Common myeloid progenitor, CD34-positive (primary cell): Measurements from ENCODE around the gene XRCC4.
A peak's percentile ranks its signal among the peaks of the same experiment; 100 is the strongest.
"Not testable (repeated sequence)": the region's sequence is repeated elsewhere in the genome, so short reads cannot be mapped to it uniquely, and the experiment has no call there.

Experiments
- CTCF ChIA-PET: fragments of 350-600 bp; sonication (Branson Sonifier 250); formaldehyde crosslinking; loops from one replicate; lab custom pipeline; 2021; ENCODE audit warnings: antibody characterized with exemption; lab: Charles Lee
- POLR2A ChIA-PET: fragments of 350-600 bp; sonication (Branson Sonifier 250); formaldehyde crosslinking; loops from one replicate; lab custom pipeline; 2021; ENCODE audit warnings: antibody characterized with exemption; lab: Charles Lee
- DNase-seq, 3 donors: peaks; one replicate each; pipeline versions ENCODE4 v3.0.0 to v3.0.0-alpha.2; 2013
- H3K27ac ChIP-seq, 2 experiments: 1 replicate in 1 of 2; 2 replicates in 1 of 2; pipeline ENCODE4 v1.7.0; 2013; ENCODE audit warnings: inconsistent platforms in 2 of 2, low read length in 2 of 2, mild to moderate bottlenecking in 2 of 2, low read depth in 1 of 2, moderate library complexity in 1 of 2; ENCODE audit not compliant: severe bottlenecking in 2 of 2, insufficient read depth in 1 of 2, poor library complexity in 1 of 2
- H3K27me3 ChIP-seq, 5 experiments: replicated peaks in 2 of 5; 1 replicate in 3 of 5; 2 replicates in 2 of 5; pipeline versions ENCODE4 v1.6.1 to v1.7.0; 2013; ENCODE audit warnings: low read length in 4 of 5, mild to moderate bottlenecking in 2 of 5, moderate library complexity in 2 of 5, inconsistent platforms in 1 of 5; ENCODE audit not compliant: insufficient read depth in 5 of 5, control insufficient read depth in 4 of 5
- H3K36me3 ChIP-seq, 4 experiments: 1 replicate in 2 of 4; 2 replicates in 2 of 4; pipeline versions ENCODE4 v1.6.1 to v1.7.0; 2013; ENCODE audit warnings: low read length in 3 of 4, control low read depth in 1 of 4, mild to moderate bottlenecking in 1 of 4; ENCODE audit not compliant: control insufficient read depth in 4 of 4, insufficient read depth in 4 of 4
- H3K4me1 ChIP-seq, 4 experiments: 1 replicate in 3 of 4; 2 replicates in 1 of 4; pipeline versions ENCODE4 v1.6.1 to v1.7.1; 2013; ENCODE audit warnings: low read length in 3 of 4, mild to moderate bottlenecking in 3 of 4, control low read depth in 1 of 4, inconsistent platforms in 1 of 4, moderate library complexity in 1 of 4; ENCODE audit not compliant: control insufficient read depth in 4 of 4, insufficient read depth in 4 of 4; ENCODE audit errors: control extremely low read depth in 1 of 4
- H3K4me3 ChIP-seq, 7 experiments: 1 replicate in 4 of 7; 2 replicates in 3 of 7; pipeline versions ENCODE4 v1.5.1 to v1.7.0; 2013; ENCODE audit warnings: mild to moderate bottlenecking in 7 of 7, low read length in 6 of 7, moderate library complexity in 6 of 7, inconsistent platforms in 2 of 7, low read depth in 2 of 7, control low read depth in 1 of 7; ENCODE audit not compliant: insufficient read depth in 4 of 7, control insufficient read depth in 1 of 7; ENCODE audit errors: extremely low read depth in 1 of 7
- H3K9me3 ChIP-seq, 5 experiments: 1 replicate in 4 of 5; 2 replicates in 1 of 5; pipeline versions ENCODE4 v1.6.1 to v1.7.1; 2013; ENCODE audit warnings: low read length in 4 of 5, mild to moderate bottlenecking in 2 of 5, inconsistent platforms in 1 of 5, low read depth in 1 of 5, moderate library complexity in 1 of 5; ENCODE audit not compliant: control insufficient read depth in 4 of 5, insufficient read depth in 2 of 5; ENCODE audit errors: control extremely low read depth in 1 of 5
- WGBS: methylation state at CpG from one replicate; pipeline ENCODE4 v1.1.5; 2013; ENCODE audit not compliant: insufficient coverage; 5-methylcytosine and 5-hydroxymethylcytosine counted together

XRCC4 gene

GRCh38 chr5:83148370-83148769 lies 71.0 kb downstream of the XRCC4 start:
- Histone ChIP-seq H3K4me3 (no peak overlapping the region), H3K27me3 (no peaks in the 10 kb centered on the region), H3K36me3 (no peaks in the 10 kb centered on the region), H3K9me3 (no peaks in the 10 kb centered on the region), H3K27ac (no peak overlapping the region), H3K4me1 (no peaks in the 10 kb centered on the region)
- no CpG with 5 or more reads among the region's 3 CpGs for WGBS
- POLR2A ChIA-PET, result interaction anchor here (0.7 kb wide), 1 partner anchor 112 kb away, joined by 3 read pairs; no protein-coding TSS in a partner anchor
- DNase-seq, result no peak
- CTCF ChIA-PET, result no interaction called here

GRCh38 chr5:83149671-83150070 lies 72.3 kb downstream of the XRCC4 start:
- POLR2A ChIA-PET, result no interaction called here
- no peak for DNase-seq
- no peaks in the 10 kb centered on the region for H3K9me3 ChIP-seq
- CTCF ChIA-PET, result no interaction called here
- no peaks in the 10 kb centered on the region for H3K36me3 ChIP-seq
- H3K27ac ChIP-seq, result no peak overlapping the region
- peaks cover 0 to 1% (median 0%) of the 10 kb centered on the region in 4 experiments for H3K4me1 ChIP-seq
- no peaks in the 10 kb centered on the region for H3K27me3 ChIP-seq
- no peak overlapping the region for H3K4me3 ChIP-seq

GRCh38 chr5:83151821-83152220 lies 74.5 kb downstream of the XRCC4 start:
- ChIA-PET POLR2A (no interaction called here), CTCF (no interaction called here)
- WGBS, result no CpG with 5 or more reads among the region's 1 CpG
- H3K27me3 ChIP-seq, result no peaks in the 10 kb centered on the region
- H3K36me3 ChIP-seq, result no peaks in the 10 kb centered on the region
- H3K9me3 ChIP-seq, result no peaks in the 10 kb centered on the region
- no peak for DNase-seq
- H3K4me3 ChIP-seq, result no peak overlapping the region
- H3K4me1 ChIP-seq, result peaks cover 0 to 18% (median 8%) of the 10 kb centered on the region in 4 experiments
- no peak overlapping the region for H3K27ac ChIP-seq

GRCh38 chr5:83152996-83153395 lies 75.6 kb downstream of the XRCC4 start:
- 67% methylated on average over 3 of the region's 4 CpGs for WGBS
- DNase-seq, result peak in 1 of 3 donors; percentile 16
- H3K27me3 ChIP-seq, H3K27ac ChIP-seq, H3K36me3 ChIP-seq, H3K9me3 ChIP-seq, H3K4me3 ChIP-seq, CTCF ChIA-PET: not testable (repeated sequence)
- POLR2A ChIA-PET, result interaction anchor here (0.7 kb wide), 1 partner anchor 211 kb away, joined by 4 read pairs; no protein-coding TSS in a partner anchor
- H3K4me1 ChIP-seq, result peaks cover 4 to 27% (median 12%) of the 10 kb centered on the region in 4 experiments

GRCh38 chr5:83156001-83156400 lies 78.7 kb downstream of the XRCC4 start:
- WGBS, result 0% methylated on average over 1 of the region's 2 CpGs
- peak overlapping the region in 2 of 7 experiments; percentile 8 to 18 for H3K4me3 ChIP-seq
- POLR2A ChIA-PET, result no interaction called here
- CTCF ChIA-PET, result no interaction called here
- no peaks in the 10 kb centered on the region for H3K9me3 ChIP-seq
- DNase-seq, result peak in 2 of 3 donors; percentile 72 to 87
- peaks cover 4 to 27% (median 12%) of the 10 kb centered on the region in 4 experiments for H3K4me1 ChIP-seq
- peak overlapping the region; percentile 64 to 67 for H3K27ac ChIP-seq
- H3K36me3 ChIP-seq, result no peaks in the 10 kb centered on the region
- H3K27me3 ChIP-seq, result no peaks in the 10 kb centered on the region

GRCh38 chr5:83157163-83157562 lies 79.8 kb downstream of the XRCC4 start:
- CTCF ChIA-PET, result no interaction called here
- Histone ChIP-seq H3K27me3 (no peaks in the 10 kb centered on the region), H3K36me3 (no peaks in the 10 kb centered on the region), H3K27ac (peak overlapping the region in 1 of 2 experiments; percentile 40), H3K9me3 (no peaks in the 10 kb centered on the region), H3K4me1 (peaks cover 4 to 27% (median 12%) of the 10 kb centered on the region in 4 experiments), H3K4me3 (peak overlapping the region in 2 of 7 experiments; percentile 2 to 36)
- peak in 2 of 3 donors; percentile 58 to 67 for DNase-seq
- WGBS, result no CpG with 5 or more reads among the region's 2 CpGs
- POLR2A ChIA-PET, result no interaction called here

GRCh38 chr5:83162601-83163000 lies 85.3 kb downstream of the XRCC4 start:
- Histone ChIP-seq H3K27ac (no peak overlapping the region), H3K36me3 (no peaks in the 10 kb centered on the region), H3K4me3 (no peak overlapping the region), H3K27me3 (no peaks in the 10 kb centered on the region), H3K4me1 (peaks cover 0 to 2% (median 0%) of the 10 kb centered on the region in 4 experiments), H3K9me3 (no peaks in the 10 kb centered on the region)
- DNase-seq, result no peak
- WGBS, result 85% methylated on average over 2 of the region's 3 CpGs
- ChIA-PET CTCF (no interaction called here), POLR2A (interaction anchor here (0.6 kb wide), 1 partner anchor 41 kb away, joined by 3 read pairs; no protein-coding TSS in a partner anchor)
